WTC11 (cell line): Measurements from ENCODE around the gene BTN3A1.

ENCODE experiments used
- MYBL2 ChIP-seq: sonication (generic); formaldehyde crosslinking; IDR thresholded peaks from 2 replicates; pipeline ENCODE4 v1.8.1; 2023; ENCODE audit warnings: mild to moderate bottlenecking, moderate library complexity, missing genetic modification reagents
- TF ChIP-seq, protein P1 (sequence below): fragments of 200-600 bp; IDR thresholded peaks from 2 replicates; pipeline ENCODE4 v1.8.0; 2022; ENCODE audit warnings: antibody characterized with exemption
- TF ChIP-seq, protein P2 (sequence below): sonication (generic); formaldehyde crosslinking; IDR thresholded peaks from 2 replicates; pipeline ENCODE4 v1.8.0; 2022; ENCODE audit warnings: mild to moderate bottlenecking, missing genetic modification reagents

DNA sequence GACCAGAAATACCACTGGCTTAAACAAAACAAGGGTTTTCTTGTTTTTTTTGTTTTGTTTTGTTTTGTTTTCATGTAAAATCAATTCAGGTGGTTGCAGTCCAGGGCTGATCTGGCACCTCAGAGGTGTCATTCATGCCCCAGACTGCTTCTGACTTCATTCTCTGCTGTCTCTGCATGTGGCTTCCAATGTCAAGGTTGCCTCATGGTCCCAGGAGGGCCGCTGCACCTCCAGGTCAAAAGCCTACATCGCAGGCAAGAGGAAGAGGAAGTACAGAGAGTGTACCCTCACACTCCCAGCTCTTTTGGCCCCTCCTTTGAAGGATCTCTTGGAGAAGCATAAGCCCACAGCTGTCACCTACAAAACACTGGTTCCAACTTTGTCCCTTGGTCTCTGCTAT is 1.4 kb upstream of the BTN3A1 start:
- TF ChIP-seq MYBL2 (CRISPR knock-in tag) = no peak
- TF ChIP-seq, protein P1, sequence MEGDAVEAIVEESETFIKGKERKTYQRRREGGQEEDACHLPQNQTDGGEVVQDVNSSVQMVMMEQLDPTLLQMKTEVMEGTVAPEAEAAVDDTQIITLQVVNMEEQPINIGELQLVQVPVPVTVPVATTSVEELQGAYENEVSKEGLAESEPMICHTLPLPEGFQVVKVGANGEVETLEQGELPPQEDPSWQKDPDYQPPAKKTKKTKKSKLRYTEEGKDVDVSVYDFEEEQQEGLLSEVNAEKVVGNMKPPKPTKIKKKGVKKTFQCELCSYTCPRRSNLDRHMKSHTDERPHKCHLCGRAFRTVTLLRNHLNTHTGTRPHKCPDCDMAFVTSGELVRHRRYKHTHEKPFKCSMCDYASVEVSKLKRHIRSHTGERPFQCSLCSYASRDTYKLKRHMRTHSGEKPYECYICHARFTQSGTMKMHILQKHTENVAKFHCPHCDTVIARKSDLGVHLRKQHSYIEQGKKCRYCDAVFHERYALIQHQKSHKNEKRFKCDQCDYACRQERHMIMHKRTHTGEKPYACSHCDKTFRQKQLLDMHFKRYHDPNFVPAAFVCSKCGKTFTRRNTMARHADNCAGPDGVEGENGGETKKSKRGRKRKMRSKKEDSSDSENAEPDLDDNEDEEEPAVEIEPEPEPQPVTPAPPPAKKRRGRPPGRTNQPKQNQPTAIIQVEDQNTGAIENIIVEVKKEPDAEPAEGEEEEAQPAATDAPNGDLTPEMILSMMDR = no peak
- TF ChIP-seq, protein P2, sequence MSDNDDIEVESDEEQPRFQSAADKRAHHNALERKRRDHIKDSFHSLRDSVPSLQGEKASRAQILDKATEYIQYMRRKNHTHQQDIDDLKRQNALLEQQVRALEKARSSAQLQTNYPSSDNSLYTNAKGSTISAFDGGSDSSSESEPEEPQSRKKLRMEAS (CRISPR knock-in tag) = no peak
